IMR-90 (cell line): Measurements from ENCODE around the gene MPRIP. TPM values are rescaled to one million over a fixed set of nuclear protein-coding genes. Genes with fewer than 3 reads are reported as not detected.
A peak's percentile ranks its signal among the peaks of the same experiment; 100 is the strongest.

Experiments
- ATAC-seq: fragments of 200-7000 bp; cut with Tn5 transposase; 2 replicates; pipeline ENCODE4 v1.9.1; 2020; ENCODE audit warnings: low read depth, mild to moderate bottlenecking, moderate library complexity
- BruUV-seq: library from RNA; stranded (reverse); fragments of 400-500 nt; replicated peaks from 2 replicates; lab custom pipeline; 2021; lab: Mats Ljungman, UMichigan
- CTCF ChIA-PET: fragments of 300-600 bp; formaldehyde crosslinking; extraction: SDS; loops from one replicate; lab custom pipeline; 2021; ENCODE audit warnings: antibody characterized with exemption; lab: Yijun Ruan, JAX
- POLR2A ChIA-PET: fragments of 300-600 bp; sonication (Branson Sonifier 250); formaldehyde crosslinking; loops from one replicate; lab custom pipeline; 2022; ENCODE audit warnings: antibody characterized with exemption; ENCODE audit not compliant: unreplicated experiment; lab: Charles Lee
- DNase-seq: peaks from one replicate; pipeline ENCODE4 v3.0.0; 2013
- H2AFZ ChIP-seq: replicated peaks from 2 replicates; pipeline ENCODE3; 2013; ENCODE audit warnings: low read length, mild to moderate bottlenecking; ENCODE audit not compliant: poor library complexity
- H2AK5ac ChIP-seq: 2 replicates; pipeline ENCODE4 v1.6.1; 2013; ENCODE audit warnings: low read depth, low read length, inconsistent platforms
- H2AK9ac ChIP-seq: replicated peaks from 2 replicates; pipeline ENCODE3; 2013; ENCODE audit warnings: mild to moderate bottlenecking, low read depth, low read length, moderate library complexity; ENCODE audit not compliant: poor library complexity
- H2BK120ac ChIP-seq: 2 replicates; pipeline ENCODE4 v1.6.1; 2013; ENCODE audit warnings: low read depth, low read length, inconsistent platforms
- H2BK15ac ChIP-seq: 3 replicates; pipeline ENCODE4 v1.6.1; 2013; ENCODE audit warnings: low read depth, low read length, inconsistent platforms
- H2BK20ac ChIP-seq: 2 replicates; pipeline ENCODE4 v1.6.1; 2013; ENCODE audit warnings: low read depth, mild to moderate bottlenecking, inconsistent platforms, low read length, moderate library complexity
- H2BK5ac ChIP-seq: 2 replicates; pipeline ENCODE4 v1.6.1; 2013; ENCODE audit warnings: mild to moderate bottlenecking, low read depth, low read length, inconsistent platforms; ENCODE audit not compliant: poor library complexity, severe bottlenecking
- H3K14ac ChIP-seq: replicated peaks from 2 replicates; pipeline ENCODE4 v1.6.1; 2013; ENCODE audit warnings: low read depth, low read length, inconsistent platforms
- H3K18ac ChIP-seq: 2 replicates; pipeline ENCODE4 v1.6.1; 2013; ENCODE audit warnings: low read depth, low read length, control low read depth
- H3K23ac ChIP-seq: 2 replicates; pipeline ENCODE4 v1.6.1; 2013; ENCODE audit warnings: low read depth, low read length, inconsistent platforms
- H3K27ac ChIP-seq: 2 replicates; pipeline ENCODE4 v1.5.1; 2013; ENCODE audit warnings: mild to moderate bottlenecking, control low read depth, low read length; ENCODE audit not compliant: insufficient read depth
- H3K27me3 ChIP-seq: 2 replicates; pipeline ENCODE4 v1.6.1; 2013; ENCODE audit warnings: low read length; ENCODE audit not compliant: control insufficient read depth, insufficient read depth
- H3K36me3 ChIP-seq: 2 replicates; pipeline ENCODE4 v1.6.1; 2013; ENCODE audit warnings: low read length, mixed read lengths; ENCODE audit not compliant: control insufficient read depth, insufficient read depth
- H3K4ac ChIP-seq: 2 replicates; pipeline ENCODE4 v1.6.1; 2013; ENCODE audit warnings: low read depth, low read length, inconsistent platforms
- H3K4me1 ChIP-seq: 2 replicates; pipeline ENCODE4 v1.6.1; 2013; ENCODE audit warnings: low read length, mixed read lengths; ENCODE audit not compliant: control insufficient read depth, insufficient read depth
- H3K4me2 ChIP-seq: 2 replicates; pipeline ENCODE4 v1.6.1; 2013; ENCODE audit warnings: low read depth, mild to moderate bottlenecking, control low read depth, low read length, moderate library complexity
- H3K4me3 ChIP-seq: 2 replicates; pipeline ENCODE4 v1.5.1; 2013; ENCODE audit warnings: low read depth, mild to moderate bottlenecking, control low read depth, low read length, moderate library complexity; ENCODE audit not compliant: insufficient read depth
- H3K56ac ChIP-seq: 2 replicates; pipeline ENCODE4 v1.6.1; 2013; ENCODE audit warnings: low read length, inconsistent platforms; ENCODE audit not compliant: insufficient read depth; ENCODE audit errors: extremely low read depth
- H3K79me1 ChIP-seq, 2 experiments: 2 replicates each; pipeline ENCODE4 v1.6.1; 2013; ENCODE audit warnings: low read length in 2 of 2, inconsistent platforms in 1 of 2, low read depth in 1 of 2
- H3K9ac ChIP-seq: 2 replicates; pipeline ENCODE4 v1.6.1; 2013; ENCODE audit warnings: low read depth, low read length, control low read depth
- H3K9me1 ChIP-seq: 2 replicates; pipeline ENCODE4 v1.6.1; 2013; ENCODE audit warnings: low read length, inconsistent platforms; ENCODE audit not compliant: insufficient read depth
- H3K9me3 ChIP-seq: 2 replicates; pipeline ENCODE4 v1.6.1; 2013; ENCODE audit warnings: low read length; ENCODE audit not compliant: control insufficient read depth, insufficient read depth
- H4K20me1 ChIP-seq: 2 replicates; pipeline ENCODE4 v1.6.1; 2013; ENCODE audit warnings: low read length, inconsistent platforms; ENCODE audit not compliant: insufficient read depth
- H4K5ac ChIP-seq: 2 replicates; pipeline ENCODE4 v1.6.1; 2013; ENCODE audit warnings: mild to moderate bottlenecking, low read depth, low read length, control low read depth
- H4K8ac ChIP-seq, 2 experiments: 2 replicates each; pipeline ENCODE4 v1.6.1; 2013; ENCODE audit warnings: low read depth in 2 of 2, low read length in 2 of 2, control low read depth in 1 of 2, inconsistent platforms in 1 of 2
- H4K91ac ChIP-seq: 2 replicates; pipeline ENCODE4 v1.6.1; 2013; ENCODE audit warnings: low read depth, low read length, inconsistent platforms; ENCODE audit not compliant: insufficient read depth
- BHLHE40 ChIP-seq: fragments of 150-350 bp; IDR thresholded peaks from 2 replicates; pipeline ENCODE4 v1.6.1; 2016; ENCODE audit warnings: mild to moderate bottlenecking, low read depth, low read length
- CHD1 ChIP-seq: IDR thresholded peaks from 2 replicates; pipeline ENCODE4 v1.6.1; 2012; ENCODE audit warnings: low read depth, low read length, improper control_type of control experiment
- CTCF ChIP-seq: conservative IDR thresholded peaks from 2 replicates; pipeline ENCODE4 v1.5.1; 2012; ENCODE audit warnings: mild to moderate bottlenecking, low read depth, low read length, improper control_type of control experiment
- ELK1 ChIP-seq: fragments of 150-350 bp; IDR thresholded peaks from 2 replicates; pipeline ENCODE4 v1.6.1; 2016; ENCODE audit warnings: low read depth, mild to moderate bottlenecking, low read length, moderate library complexity, borderline replicate concordance
- FOS ChIP-seq: fragments of 150-350 bp; IDR thresholded peaks from 2 replicates; pipeline ENCODE4 v1.6.1; 2016; ENCODE audit warnings: low read depth, low read length
- MAFK ChIP-seq: IDR thresholded peaks from 2 replicates; pipeline ENCODE4 v1.6.1; 2012; ENCODE audit warnings: low read depth, low read length, improper control_type of control experiment
- MAZ ChIP-seq: IDR thresholded peaks from 2 replicates; pipeline ENCODE4 v1.6.1; 2012; ENCODE audit warnings: low read depth, mild to moderate bottlenecking, low read length, improper control_type of control experiment, moderate library complexity, borderline replicate concordance
- NFE2L2 ChIP-seq: fragments of 150-350 bp; IDR thresholded peaks from 2 replicates; pipeline ENCODE4 v1.6.1; 2016; ENCODE audit warnings: low read depth, mild to moderate bottlenecking, low read length
- POLR2A ChIP-seq: IDR thresholded peaks from 2 replicates; pipeline ENCODE4 v1.6.1; 2012; ENCODE audit warnings: mild to moderate bottlenecking, low read depth, low read length
- RAD21 ChIP-seq: IDR thresholded peaks from 2 replicates; pipeline ENCODE4 v1.6.1; 2012; ENCODE audit warnings: low read length, improper control_type of control experiment
- RCOR1 ChIP-seq: IDR thresholded peaks from 2 replicates; pipeline ENCODE4 v1.6.1; 2012; ENCODE audit warnings: mild to moderate bottlenecking, low read length, improper control_type of control experiment; ENCODE audit not compliant: insufficient replicate concordance
- USF2 ChIP-seq: fragments of 150-350 bp; IDR thresholded peaks from 2 replicates; pipeline ENCODE4 v1.6.1; 2017; ENCODE audit warnings: mild to moderate bottlenecking, antibody characterized with exemption, low read length, low read depth
- WGBS, 2 experiments: methylation state at CpG; one replicate each; pipeline versions ENCODE4 v1.1.5 to v1.1.7; 2013; ENCODE audit warnings: missing lambda C conversion rate in 2 of 2; ENCODE audit not compliant: insufficient read length in 1 of 2; ENCODE audit errors: extremely low coverage in 2 of 2; 5-methylcytosine and 5-hydroxymethylcytosine counted together
- dilution Hi-C: fragments of 300-500 bp; cut with HindIII; formaldehyde crosslinking; loops from one replicate; pipeline ENCODE4 v1.14.3; 2018; ENCODE audit warnings: low sequenced_read_pairs; ENCODE audit not compliant: unreplicated experiment
- in situ Hi-C: fragments of 300-500 bp; cut with MboI; formaldehyde crosslinking; loops from 3 replicates; pipeline ENCODE4 v1.14.3; 2019; ENCODE audit warnings: low sequenced_read_pairs, inconsistent platforms, mixed read lengths
- intact Hi-C: fragments of 100-400 bp; cut with micrococcal nuclease; formaldehyde crosslinking; loops from 2 replicates; pipeline ENCODE4 v1.10.0; 2022
- polyA plus RNA-seq, 3 experiments: library from polyadenylated mRNA; depleted of rRNA; stranded (reverse); fragments of >200 nt; gene quantifications; 2 replicates each; pipeline ENCODE4 v1.2.3, GENCODE V29; 2012; ENCODE audit warnings: low replicate concordance in 1 of 3
- total RNA-seq: library from RNA; depleted of rRNA; stranded (reverse); fragments of >200 nt; gene quantifications from 2 replicates; pipeline ENCODE4 v1.2.3, GENCODE V29; 2012

MPRIP gene
- total and polyA plus RNA-seq, 2 of the 4 experiments (the other 2 are of a cell fraction): 111 to 149 TPM

DNA sequence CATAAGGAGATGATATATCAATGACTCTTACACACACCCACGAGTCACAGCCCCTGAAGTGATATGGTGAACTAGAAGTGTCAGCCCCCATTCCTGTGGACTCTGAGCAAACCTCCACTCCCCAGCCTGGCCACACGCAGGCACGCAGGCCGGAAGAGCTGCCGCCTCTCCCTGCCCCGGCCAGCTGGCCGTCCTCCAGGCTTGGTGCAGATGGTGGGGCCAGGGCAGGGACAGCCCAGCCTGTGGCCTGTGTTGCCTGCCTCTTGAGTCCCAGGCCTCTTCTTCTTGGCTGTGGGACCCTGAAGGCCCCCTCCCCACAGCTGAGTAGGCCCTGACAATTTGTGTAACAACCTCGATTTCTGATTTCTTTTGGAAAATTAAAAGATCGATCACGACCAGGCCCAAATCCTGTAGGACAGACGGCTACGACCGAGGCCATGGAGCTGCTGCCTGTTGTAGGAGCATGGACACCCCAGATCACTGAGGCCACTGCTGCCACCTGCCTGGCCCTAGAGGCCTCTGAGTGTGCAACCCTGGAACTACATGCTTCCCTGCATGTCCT lies 10.0 kb upstream of the MPRIP start (continued):
- TF ChIP-seq FOS: peak; percentile 49; the same call in 1 of the 2 replicates

- CTCF ChIA-PET: interaction anchor here (0.6 kb wide), 1 partner anchor 564 kb away, joined by 3 read pairs; no protein-coding TSS in a partner anchor
- no peak for ATAC-seq
- in situ Hi-C loops: no loop called here
Measured at GRCh38 chr17:17033466-17033865, 8.8 kb upstream of the MPRIP start.

More at GRCh38 chr17:17033466-17033865, 8.8 kb upstream of the MPRIP start:
- no peaks in the 10 kb centered on the region for H3K27me3 ChIP-seq
- no peaks in the 10 kb centered on the region for H4K20me1 ChIP-seq
- WGBS, 2 experiments: 84% methylated on average over 4 of the region's 7 CpGs; no CpG with 5 or more reads in 1 of the 2 experiments
- TF ChIP-seq USF2 (no peak), RAD21 (no peak), CTCF (no peak), CHD1 (no peak), NFE2L2 (no peak), POLR2A (no peak), ELK1 (no peak), RCOR1 (no peak), MAZ (no peak), MAFK (no peak), BHLHE40 (no peak), FOS (no peak)
- H3K56ac ChIP-seq: no peak overlapping the region
- no peak for DNase-seq
- no peak overlapping the region for H4K91ac ChIP-seq
- POLR2A ChIA-PET: no interaction called here
- no peaks in the 10 kb centered on the region for H3K9me3 ChIP-seq
- no peaks in the 10 kb centered on the region for H3K36me3 ChIP-seq
- H4K5ac ChIP-seq: no peak overlapping the region
- H2BK20ac ChIP-seq: no peak overlapping the region
- intact Hi-C loops: no loop called here
- H3K9ac ChIP-seq: no peak overlapping the region
- no peak overlapping the region for H4K8ac ChIP-seq
- H3K4me2 ChIP-seq: no peak overlapping the region
- peak overlapping the region; percentile 28 for H2BK120ac ChIP-seq
- no TSS peak for BruUV-seq
- H3K9me1 ChIP-seq: peaks cover 21% of the 10 kb centered on the region
- no peak overlapping the region for H2AFZ ChIP-seq
- H3K18ac ChIP-seq: no peak overlapping the region
- H3K4ac ChIP-seq: no peak overlapping the region
- peak overlapping the region; percentile 44; the same call in 1 of the 2 replicates for H2AK5ac ChIP-seq
- no peak overlapping the region for H3K4me3 ChIP-seq
- dilution Hi-C loops: no loop called here
- H3K23ac ChIP-seq: no peak overlapping the region
- peaks cover 0 to 4% of the 10 kb centered on the region in 2 experiments; a peak in 2 of 4 replicates for H3K79me1 ChIP-seq
- H2BK5ac ChIP-seq: no peak overlapping the region
- H3K4me1 ChIP-seq: peaks cover 18% of the 10 kb centered on the region
- H2AK9ac ChIP-seq: no peak overlapping the region
- no peak overlapping the region; the same call in 2 of the 3 replicates for H2BK15ac ChIP-seq
- H3K27ac ChIP-seq: no peak overlapping the region
- no peak overlapping the region for H3K14ac ChIP-seq
